Measurements from ENCODE around the gene CCDC197. TPM values are rescaled to one million over a fixed set of nuclear protein-coding genes. Genes with fewer than 3 reads are reported as not detected.

The CCDC197 gene
- total RNA-seq, 3 donors from 2014 or later = not detected

- no peak for TF ChIP-seq CTCF (IDR thresholded peaks at IDR 0.05)
- ATAC-seq (peak; percentile 22), DNase-seq (no peak)
- Histone ChIP-seq H3K9me3 (no peaks in the 10 kb centered on the region), H3K36me3 (ENCODE audit: low read depth) (no peaks in the 10 kb centered on the region), H3K4me3 (no peak overlapping the region), H3K4me1 (ENCODE audit: low read depth) (peaks cover 7% of the 10 kb centered on the region)
- intact Hi-C loops (cut with DNase I, micrococcal nuclease) = loop anchor here in 1 of 2 donors (10.0 kb wide), 1 partner anchor 105 kb away; no protein-coding TSS in a partner anchor
These were observed 32.6 kb downstream of the CCDC197 start for GRCh38 chr14:94029671-94030203.

GRCh38 chr14:94030571-94030970 lies 33.5 kb downstream of the CCDC197 start:
- Histone ChIP-seq H3K36me3 (ENCODE audit: low read depth) (no peaks in the 10 kb centered on the region), H3K4me3 (no peak overlapping the region), H3K9me3 (no peaks in the 10 kb centered on the region), H3K4me1 (ENCODE audit: low read depth) (peaks cover 7% of the 10 kb centered on the region)
- TF ChIP-seq CTCF (IDR thresholded peaks at IDR 0.05) = no peak
- intact Hi-C loops (cut with DNase I, micrococcal nuclease) = loop anchor here in 1 of 2 donors (10.0 kb wide), 1 partner anchor 104 kb away; no protein-coding TSS in a partner anchor
- no peak for DNase-seq
- ATAC-seq = no peak

- Histone ChIP-seq H3K9me3 (no peaks in the 10 kb centered on the region), H3K36me3 (ENCODE audit: low read depth) (no peaks in the 10 kb centered on the region), H3K4me3 (no peak overlapping the region), H3K4me1 (ENCODE audit: low read depth) (peaks cover 7% of the 10 kb centered on the region)
- TF ChIP-seq CTCF (IDR thresholded peaks at IDR 0.05) = no peak
- ATAC-seq (no peak), DNase-seq (no peak)
- intact Hi-C loops (cut with DNase I, micrococcal nuclease) = loop anchor here in 1 of 2 donors (10.0 kb wide), 1 partner anchor 103 kb away; no protein-coding TSS in a partner anchor
These were observed 34.2 kb downstream of the CCDC197 start for GRCh38 chr14:94031161-94031882.

GRCh38 chr14:94031883-94032279 lies 34.8 kb downstream of the CCDC197 start:
- intact Hi-C loops (cut with DNase I, micrococcal nuclease) = loop anchor here in 1 of 2 donors (10.0 kb wide), 1 partner anchor 103 kb away; no protein-coding TSS in a partner anchor
- peak; percentile 37 to 73 (median 65) for DNase-seq
- no peak for TF ChIP-seq CTCF (IDR thresholded peaks at IDR 0.05)

GRCh38 chr14:94034886-94035285 lies 37.8 kb downstream of the CCDC197 start:
- no peaks in the 10 kb centered on the region for H3K9me3 ChIP-seq
- peaks cover 4% of the 10 kb centered on the region for H3K4me1 ChIP-seq (ENCODE audit: low read depth)
- DNase-seq = no peak
- no peaks in the 10 kb centered on the region for H3K36me3 ChIP-seq (ENCODE audit: low read depth)
- ATAC-seq = no peak
- intact Hi-C loops (cut with DNase I, micrococcal nuclease) = loop anchor here (5.0 to 10.0 kb wide), 2 partner anchors 100 to 102 kb away; no protein-coding TSS in a partner anchor
- no peak for TF ChIP-seq CTCF (IDR thresholded peaks at IDR 0.05)
- H3K4me3 ChIP-seq = no peak overlapping the region

More at GRCh38 chr14:94031883-94032279, 34.8 kb downstream of the CCDC197 start:
- Histone ChIP-seq H3K4me1 (ENCODE audit: low read depth) (peaks cover 4% of the 10 kb centered on the region), H3K9me3 (no peaks in the 10 kb centered on the region), H3K4me3 (no peak overlapping the region), H3K36me3 (ENCODE audit: low read depth) (no peaks in the 10 kb centered on the region)
- ATAC-seq = peak; percentile 67
